ENCODE measurements around the gene FAIM2. TPM values are rescaled to one million over a fixed set of nuclear protein-coding genes. Genes with fewer than 3 reads are reported as not detected.

Gene FAIM2
- total RNA-seq, 1 experiment from 2014 or later, result 0.18 TPM

DNA sequence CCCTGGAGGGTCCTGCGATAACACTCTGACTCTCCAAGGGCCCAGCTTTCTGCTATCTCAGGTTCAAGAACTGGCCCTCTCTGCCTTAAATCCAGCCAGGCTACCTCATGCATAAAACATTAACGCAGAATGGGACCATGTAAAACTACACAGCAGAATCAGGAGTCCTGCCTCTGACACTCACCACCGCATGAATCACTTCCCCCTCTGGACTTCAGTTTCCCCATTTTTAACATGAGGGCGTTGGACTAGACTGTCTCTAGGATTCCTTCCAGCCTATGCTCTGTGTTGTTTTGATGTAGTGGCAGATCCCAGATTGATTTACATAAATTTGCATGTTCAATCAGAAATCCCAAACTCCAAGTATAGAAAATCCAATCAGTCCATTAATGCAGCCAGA is 78.8 kb downstream of the FAIM2 start:
- H3K9me3 ChIP-seq (ENCODE audit: low read length), result no peaks in the 10 kb centered on the region
- intact Hi-C loops (cut with micrococcal nuclease), result no loop called here
- ATAC-seq, result no peak
- peaks cover 20% of the 10 kb centered on the region for H3K4me1 ChIP-seq (ENCODE audit: insufficient read depth, low read length)
- H3K79me2 ChIP-seq (ENCODE audit: low read length), result peaks cover 30% of the 10 kb centered on the region
- BruUV-seq (replicated peaks), result no TSS peak
- no peak overlapping the region for H2AFZ ChIP-seq (ENCODE audit: low read length)
- DNase-seq, result no peak
- H3K27ac ChIP-seq (ENCODE audit: low read length), result no peak overlapping the region
- ChIA-PET CTCF (no interaction called here), POLR2A (ENCODE audit: unreplicated experiment) (no interaction called here)
- H3K4me2 ChIP-seq (ENCODE audit: low read length), result no peak overlapping the region
- H3K9me2 ChIP-seq (replicated peaks; ENCODE audit: low read length), result no peaks in the 10 kb centered on the region
- H4K20me1 ChIP-seq (ENCODE audit: low read length), result no peaks in the 10 kb centered on the region
- no peaks in the 10 kb centered on the region for H3F3A ChIP-seq (ENCODE audit: low read length, unreplicated experiment)
- no peaks in the 10 kb centered on the region for H3K36me3 ChIP-seq (ENCODE audit: low read depth, low read length)
- no peaks in the 10 kb centered on the region for H3K27me3 ChIP-seq (ENCODE audit: low read length)
- TF ChIP-seq EZH2 (IDR thresholded peaks at IDR 0.05; ENCODE audit: low read length, unreplicated experiment) (no peak), EZH2phosphoT487 (IDR thresholded peaks at IDR 0.05; ENCODE audit: borderline replicate concordance, low read length) (no peak)
- TF ChIP-seq, protein P1, sequence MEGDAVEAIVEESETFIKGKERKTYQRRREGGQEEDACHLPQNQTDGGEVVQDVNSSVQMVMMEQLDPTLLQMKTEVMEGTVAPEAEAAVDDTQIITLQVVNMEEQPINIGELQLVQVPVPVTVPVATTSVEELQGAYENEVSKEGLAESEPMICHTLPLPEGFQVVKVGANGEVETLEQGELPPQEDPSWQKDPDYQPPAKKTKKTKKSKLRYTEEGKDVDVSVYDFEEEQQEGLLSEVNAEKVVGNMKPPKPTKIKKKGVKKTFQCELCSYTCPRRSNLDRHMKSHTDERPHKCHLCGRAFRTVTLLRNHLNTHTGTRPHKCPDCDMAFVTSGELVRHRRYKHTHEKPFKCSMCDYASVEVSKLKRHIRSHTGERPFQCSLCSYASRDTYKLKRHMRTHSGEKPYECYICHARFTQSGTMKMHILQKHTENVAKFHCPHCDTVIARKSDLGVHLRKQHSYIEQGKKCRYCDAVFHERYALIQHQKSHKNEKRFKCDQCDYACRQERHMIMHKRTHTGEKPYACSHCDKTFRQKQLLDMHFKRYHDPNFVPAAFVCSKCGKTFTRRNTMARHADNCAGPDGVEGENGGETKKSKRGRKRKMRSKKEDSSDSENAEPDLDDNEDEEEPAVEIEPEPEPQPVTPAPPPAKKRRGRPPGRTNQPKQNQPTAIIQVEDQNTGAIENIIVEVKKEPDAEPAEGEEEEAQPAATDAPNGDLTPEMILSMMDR (conservative IDR thresholded peaks at IDR 0.05; ENCODE audit: low read depth, low read length), result no peak
- no peak overlapping the region for H3K9ac ChIP-seq (ENCODE audit: low read length)
- H3K4me3 ChIP-seq (ENCODE audit: low read length), result no peak overlapping the region

DNA sequence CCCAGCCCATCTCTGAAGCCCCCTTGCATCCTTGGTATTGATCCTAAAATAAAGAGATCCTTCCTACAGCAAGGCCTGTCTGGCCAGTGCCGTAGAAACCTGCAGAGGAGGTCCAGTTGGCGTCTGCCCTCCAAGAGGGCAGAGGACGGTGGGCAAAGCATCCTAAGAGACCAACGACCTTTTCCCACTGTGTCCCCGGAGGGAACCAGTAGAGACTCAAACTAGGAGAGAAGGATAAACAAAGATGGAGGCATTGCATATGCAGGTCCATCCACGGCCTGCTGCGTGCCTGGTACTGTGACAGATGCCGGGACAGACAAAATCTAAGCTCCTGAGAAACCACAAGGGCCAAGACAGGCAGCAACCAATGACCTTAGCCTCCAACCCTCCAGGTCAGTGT is 79.3 kb downstream of the FAIM2 start:
- BruUV-seq (replicated peaks), result no TSS peak
- H3K4me3 ChIP-seq (ENCODE audit: low read length), result no peak overlapping the region
- ATAC-seq (no peak), DNase-seq (no peak)
- no peaks in the 10 kb centered on the region for H4K20me1 ChIP-seq (ENCODE audit: low read length)
- ChIA-PET CTCF (no interaction called here), POLR2A (ENCODE audit: unreplicated experiment) (no interaction called here)
- TF ChIP-seq EZH2 (IDR thresholded peaks at IDR 0.05; ENCODE audit: low read length, unreplicated experiment) (no peak), EZH2phosphoT487 (IDR thresholded peaks at IDR 0.05; ENCODE audit: borderline replicate concordance, low read length) (no peak)
- TF ChIP-seq, protein P1 (conservative IDR thresholded peaks at IDR 0.05; ENCODE audit: low read depth, low read length), result no peak
- H3K27me3 ChIP-seq (ENCODE audit: low read length), result no peaks in the 10 kb centered on the region
- intact Hi-C loops (cut with micrococcal nuclease), result no loop called here
- peaks cover 30% of the 10 kb centered on the region for H3K79me2 ChIP-seq (ENCODE audit: low read length)
- no peaks in the 10 kb centered on the region for H3K36me3 ChIP-seq (ENCODE audit: low read depth, low read length)
- no peaks in the 10 kb centered on the region for H3K9me2 ChIP-seq (replicated peaks; ENCODE audit: low read length)
- peaks cover 20% of the 10 kb centered on the region for H3K4me1 ChIP-seq (ENCODE audit: insufficient read depth, low read length)
- H3K4me2 ChIP-seq (ENCODE audit: low read length), result no peak overlapping the region
- H2AFZ ChIP-seq (ENCODE audit: low read length), result no peak overlapping the region
- no peaks in the 10 kb centered on the region for H3K9me3 ChIP-seq (ENCODE audit: low read length)
- H3F3A ChIP-seq (ENCODE audit: low read length, unreplicated experiment), result no peaks in the 10 kb centered on the region
- no peak overlapping the region for H3K27ac ChIP-seq (ENCODE audit: low read length)
- H3K9ac ChIP-seq (ENCODE audit: low read length), result no peak overlapping the region

DNA sequence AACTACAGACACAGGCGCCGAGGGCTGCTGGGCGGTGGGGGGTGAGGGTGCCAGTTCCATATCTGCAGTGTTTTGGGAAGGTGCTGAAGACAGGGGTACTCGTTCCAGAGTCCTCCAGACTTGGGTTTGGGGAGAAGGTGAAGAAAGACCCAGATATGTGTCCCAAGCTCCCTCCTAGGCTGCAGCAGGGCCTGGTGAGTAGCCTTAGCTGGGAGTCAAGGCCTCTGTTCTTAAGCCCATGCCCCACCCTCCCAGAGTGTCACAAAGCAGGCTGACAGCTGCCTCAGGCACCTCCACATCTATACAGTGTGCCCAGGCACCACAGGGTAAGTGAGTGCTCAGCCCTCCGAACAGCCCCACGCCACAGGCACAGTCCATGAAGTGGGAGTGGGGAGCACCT is 79.7 kb downstream of the FAIM2 start:
- no peak overlapping the region for H3K4me3 ChIP-seq (ENCODE audit: low read length)
- no peaks in the 10 kb centered on the region for H3K9me3 ChIP-seq (ENCODE audit: low read length)
- no peak for ATAC-seq
- intact Hi-C loops (cut with micrococcal nuclease), result no loop called here
- peaks cover 30% of the 10 kb centered on the region for H3K79me2 ChIP-seq (ENCODE audit: low read length)
- H2AFZ ChIP-seq (ENCODE audit: low read length), result no peak overlapping the region
- H4K20me1 ChIP-seq (ENCODE audit: low read length), result no peaks in the 10 kb centered on the region
- H3K36me3 ChIP-seq (ENCODE audit: low read depth, low read length), result no peaks in the 10 kb centered on the region
- ChIA-PET CTCF (no interaction called here), POLR2A (ENCODE audit: unreplicated experiment) (no interaction called here)
- BruUV-seq (replicated peaks), result no TSS peak
- no peaks in the 10 kb centered on the region for H3F3A ChIP-seq (ENCODE audit: low read length, unreplicated experiment)
- H3K4me2 ChIP-seq (ENCODE audit: low read length), result no peak overlapping the region
- DNase-seq, result no peak
- no peak overlapping the region for H3K9ac ChIP-seq (ENCODE audit: low read length)
- H3K27me3 ChIP-seq (ENCODE audit: low read length), result no peaks in the 10 kb centered on the region
- peaks cover 15% of the 10 kb centered on the region for H3K4me1 ChIP-seq (ENCODE audit: insufficient read depth, low read length)
- TF ChIP-seq EZH2phosphoT487 (IDR thresholded peaks at IDR 0.05; ENCODE audit: borderline replicate concordance, low read length) (no peak), EZH2 (IDR thresholded peaks at IDR 0.05; ENCODE audit: low read length, unreplicated experiment) (no peak)
- TF ChIP-seq, protein P1 (conservative IDR thresholded peaks at IDR 0.05; ENCODE audit: low read depth, low read length), result no peak
- no peak overlapping the region for H3K27ac ChIP-seq (ENCODE audit: low read length)
- no peaks in the 10 kb centered on the region for H3K9me2 ChIP-seq (replicated peaks; ENCODE audit: low read length)

All from PC-3 (cell line).